GM12878 (cell line): ENCODE results near the gene PSMB1. TPM values are rescaled to one million over a fixed set of nuclear protein-coding genes. Genes with fewer than 3 reads are reported as not detected.

Experiments
- ATAC-seq: fragments of 200-7000 bp; cut with Tn5 transposase; 3 replicates; pipeline ENCODE4 v1.9.1; 2020; ENCODE audit warnings: mild to moderate bottlenecking, moderate library complexity
- BruUV-seq: library from RNA; stranded (reverse); fragments of 400-500 nt; replicated peaks from 2 replicates; lab custom pipeline; 2021; lab: Mats Ljungman, UMichigan
- CTCF ChIA-PET: fragments of 300-600 bp; sonication (Branson Sonifier 250); formaldehyde crosslinking; extraction: SDS; loops from one replicate; lab custom pipeline; 2021; ENCODE audit warnings: inconsistent platforms; lab: Yijun Ruan, JAX
- POLR2A ChIA-PET: fragments of 350-600 bp; formaldehyde crosslinking; extraction: SDS; loops from one replicate; lab custom pipeline; 2021; ENCODE audit warnings: inconsistent platforms; lab: Charles Lee
- RAD21 ChIA-PET: fragments of 300-600 bp; sonication (Branson Sonifier 250); formaldehyde crosslinking; loops from one replicate; lab custom pipeline; 2023; ENCODE audit warnings: antibody characterized with exemption; ENCODE audit not compliant: unreplicated experiment; lab: Charles Lee
- SMC1A ChIA-PET: fragments of 300-600 bp; sonication (Branson Sonifier 250); formaldehyde crosslinking; loops from one replicate; lab custom pipeline; 2023; ENCODE audit not compliant: unreplicated experiment, uncharacterized antibody; lab: Charles Lee
- DNase-seq: peaks from one replicate; pipeline ENCODE4 v3.0.0-alpha.2; 2011; ENCODE audit warnings: low read depth, low spot score
- FAIRE-seq: peaks from 3 replicates; lab custom pipeline; 2011; peaks lifted over from hg19 to GRCh38; lab: Jason Lieb, UNC
- H2AFZ ChIP-seq: 2 replicates; pipeline ENCODE4 v1.6.0; 2011; ENCODE audit warnings: low read depth, low read length, control low read depth; ENCODE audit not compliant: control insufficient read depth
- H3K27ac ChIP-seq: 2 replicates; pipeline ENCODE4 v1.5.1; 2011; ENCODE audit warnings: control low read depth; ENCODE audit not compliant: control insufficient read depth, insufficient read depth
- H3K27me3 ChIP-seq, 2 experiments: replicated peaks in 1 of 2; 2 replicates each; pipeline versions ENCODE4 v1.6.0 to v1.6.1; 2011; ENCODE audit warnings: low read length in 1 of 2; ENCODE audit not compliant: control insufficient read depth in 2 of 2, insufficient read depth in 2 of 2
- H3K36me3 ChIP-seq, 2 experiments: 2 replicates each; pipeline ENCODE4 v1.5.1; 2011; ENCODE audit warnings: low read length in 1 of 2; ENCODE audit not compliant: control insufficient read depth in 2 of 2, insufficient read depth in 2 of 2
- H3K4me1 ChIP-seq: 2 replicates; pipeline ENCODE4 v1.6.1; 2011; ENCODE audit warnings: mild to moderate bottlenecking, low read length, moderate library complexity, mixed read lengths; ENCODE audit not compliant: control insufficient read depth, insufficient read depth
- H3K4me2 ChIP-seq: 2 replicates; pipeline ENCODE4 v1.6.0; 2011; ENCODE audit warnings: control low read depth; ENCODE audit not compliant: control insufficient read depth, insufficient read depth
- H3K4me3 ChIP-seq: fragments of 200-600 bp; sonication (generic); 2 replicates; pipeline ENCODE4 v1.5.1; 2016
- H3K79me2 ChIP-seq: 2 replicates; pipeline ENCODE4 v1.6.0; 2011; ENCODE audit warnings: low read length; ENCODE audit not compliant: control insufficient read depth, insufficient read depth
- H3K9ac ChIP-seq: 2 replicates; pipeline ENCODE4 v1.8.0; 2011; ENCODE audit warnings: low read length, control low read depth, mixed read lengths; ENCODE audit not compliant: control insufficient read depth, insufficient read depth
- H3K9me3 ChIP-seq: replicated peaks from 3 replicates; pipeline ENCODE4 v1.5.1; 2011; ENCODE audit warnings: mild to moderate bottlenecking, low read length; ENCODE audit not compliant: control insufficient read depth, insufficient read depth
- H4K20me1 ChIP-seq: 2 replicates; pipeline ENCODE4 v1.6.0; 2011; ENCODE audit not compliant: control insufficient read depth, insufficient read depth
- BACH1 ChIP-seq: fragments of 450-650 bp; IDR thresholded peaks from 2 replicates; pipeline ENCODE4 v1.6.1; 2017; ENCODE audit warnings: mild to moderate bottlenecking, borderline replicate concordance
- CHD4 ChIP-seq: fragments of 200-600 bp; sonication (generic); IDR thresholded peaks from 2 replicates; pipeline ENCODE4 v1.6.1; 2016; ENCODE audit warnings: mild to moderate bottlenecking
- FOXM1 ChIP-seq: IDR thresholded peaks from 2 replicates; pipeline ENCODE4 v1.6.1; 2012; ENCODE audit warnings: low read depth, mild to moderate bottlenecking, inconsistent platforms, low read length, moderate library complexity
- JUNB ChIP-seq: IDR thresholded peaks from 2 replicates; pipeline ENCODE4 v1.6.1; 2016; ENCODE audit warnings: antibody characterized with exemption, mild to moderate bottlenecking
- KAT2A ChIP-seq: conservative IDR thresholded peaks from 2 replicates; pipeline ENCODE4 v1.6.1; 2011; ENCODE audit warnings: low read depth, low read length; ENCODE audit not compliant: control insufficient read depth
- KDM1A ChIP-seq: fragments of 200-600 bp; sonication (generic); IDR thresholded peaks from 2 replicates; pipeline ENCODE4 v1.6.1; 2016; ENCODE audit warnings: borderline replicate concordance
- MTA3 ChIP-seq: IDR thresholded peaks from 2 replicates; pipeline ENCODE4 v1.6.1; 2012; ENCODE audit warnings: low read length, inconsistent platforms, borderline replicate concordance
- NFXL1 ChIP-seq: fragments of 450-650 bp; IDR thresholded peaks from 2 replicates; pipeline ENCODE4 v1.6.1; 2017; ENCODE audit warnings: antibody characterized with exemption, mild to moderate bottlenecking, borderline replicate concordance
- NR2C2 ChIP-seq: IDR thresholded peaks from 2 replicates; pipeline ENCODE4 v1.6.1; 2011; ENCODE audit warnings: borderline replicate concordance, low read depth; ENCODE audit not compliant: control insufficient read depth, insufficient read length
- RELB ChIP-seq: fragments of 450-650 bp; IDR thresholded peaks from 2 replicates; pipeline ENCODE4 v1.6.1; 2017; ENCODE audit warnings: low read depth, mild to moderate bottlenecking, moderate library complexity
- RFX5 ChIP-seq: IDR thresholded peaks from 2 replicates; pipeline ENCODE4 v1.6.1; 2011; ENCODE audit warnings: low read depth, low read length, improper control_type of control experiment
- SIN3A ChIP-seq: IDR thresholded peaks from 2 replicates; pipeline ENCODE4 v1.6.1; 2012; ENCODE audit warnings: low read depth, low read length, improper control_type of control experiment
- SP1 ChIP-seq: IDR thresholded peaks from one replicate; pipeline ENCODE4 v1.6.1; 2011; ENCODE audit warnings: low read depth, low read length
- SPI1 ChIP-seq: IDR thresholded peaks from 2 replicates; pipeline ENCODE4 v1.6.1; 2011; ENCODE audit warnings: low read depth, mild to moderate bottlenecking, low read length, moderate library complexity, borderline replicate concordance; ENCODE audit not compliant: insufficient read depth
- TARDBP ChIP-seq: IDR thresholded peaks from 2 replicates; pipeline ENCODE4 v1.6.1; 2016; ENCODE audit warnings: borderline replicate concordance
- ZBTB33 ChIP-seq: fragments of 450-650 bp; IDR thresholded peaks from 2 replicates; pipeline ENCODE4 v1.6.1; 2017; ENCODE audit warnings: mild to moderate bottlenecking
- ZNF274 ChIP-seq: IDR thresholded peaks from one replicate; pipeline ENCODE4 v1.8.0; 2011; ENCODE audit not compliant: insufficient read length, insufficient read depth
- WGBS: methylation state at CpG from one replicate; pipeline ENCODE4 v1.1.6; 2016; ENCODE audit warnings: low lambda C conversion rate; ENCODE audit not compliant: insufficient replicate concordance, insufficient coverage; ENCODE audit errors: missing lambda C conversion rate; 5-methylcytosine and 5-hydroxymethylcytosine counted together
- in situ Hi-C: fragments of 300-500 bp; cut with MboI; formaldehyde crosslinking; loops from 9 replicates; pipeline ENCODE4 v1.14.3; 2018; ENCODE audit warnings: mixed read lengths
- intact Hi-C: fragments of 100-400 bp; cut with micrococcal nuclease; formaldehyde crosslinking; loops from one replicate; pipeline ENCODE4 v1.14.2; 2022; ENCODE audit not compliant: unreplicated experiment
- polyA plus RNA-seq, 11 experiments: library from polyadenylated mRNA; depleted of rRNA in 4 of 11; unstranded in 6 of 11; stranded (reverse) in 5 of 11; fragments of >200 nt; fragmentation: Nextera tagmentation in 4 of 11; fragmentation: Illumina TruSeq in 1 of 11; extraction: Ambion mirVana in 4 of 11; extraction: Trizol in 1 of 11; gene quantifications; 1 replicate in 1 of 11; 2 replicates in 10 of 11; pipeline versions ENCODE4 v1.2.1 to v1.2.3, GENCODE V29; 2011 to 2016; ENCODE audit warnings: inconsistent platforms in 2 of 11, missing spikeins in 2 of 11, low read depth in 1 of 11
- total RNA-seq, 4 experiments: library from RNA; depleted of rRNA in 3 of 4; stranded (reverse); fragments of >200 nt in 3 of 4; fragmentation: Illumina TruSeq in 1 of 4; extraction: Trizol in 1 of 4; gene quantifications; 2 replicates each; pipeline versions ENCODE4 v1.2.1 to v1.2.3, GENCODE V29; 2013 to 2021
- TF ChIP-seq, protein P1 (sequence below): IDR thresholded peaks from 2 replicates; pipeline ENCODE4 v1.6.1; 2012; ENCODE audit warnings: improper control_type of control experiment, low read depth, low read length; ENCODE audit not compliant: insufficient replicate concordance

The PSMB1 gene
- total and polyA plus RNA-seq, 10 of the 15 experiments (the other 5 are each of a cell fraction or from before 2014, with no cell fraction given) = 208 to 1,317 (median 508) TPM

DNA sequence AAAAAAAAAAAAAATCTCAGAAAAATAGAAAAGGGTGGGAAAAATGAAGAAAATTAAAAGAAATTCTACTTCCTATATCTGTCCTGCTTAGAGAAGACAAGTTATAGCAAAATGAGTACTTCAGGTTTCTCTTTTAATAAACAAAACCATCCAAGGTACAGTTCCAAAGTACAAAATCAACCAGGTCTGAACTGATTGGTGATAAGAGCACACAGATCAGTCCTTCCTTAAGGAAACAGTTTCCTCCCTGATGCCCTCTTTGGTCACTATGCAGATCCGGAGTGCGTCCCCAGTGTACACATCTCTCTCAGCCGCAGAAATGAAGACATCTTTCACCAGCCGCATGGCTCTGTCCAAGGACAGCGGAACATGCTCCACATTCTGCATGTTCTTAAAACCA is 18.1 kb downstream of the PSMB1 start:
- in situ Hi-C loops (no loop called here), intact Hi-C loops (no loop called here)
- Histone ChIP-seq H3K79me2 (peaks cover 1% of the 10 kb centered on the region), H3K9me3 (no peaks in the 10 kb centered on the region), H3K4me3 (no peak overlapping the region), H3K36me3 (peaks cover 16 to 40% of the 10 kb centered on the region in 2 experiments), H3K4me1 (no peaks in the 10 kb centered on the region), H3K27ac (no peak overlapping the region), H3K9ac (no peak overlapping the region), H3K27me3 (no peaks in the 10 kb centered on the region), H3K4me2 (no peak overlapping the region), H2AFZ (no peak overlapping the region), H4K20me1 (no peaks in the 10 kb centered on the region)
- DNase-seq = no peak
- ChIA-PET CTCF (no interaction called here), SMC1A (no interaction called here), RAD21 (interaction anchor here (1.1 kb wide), 1 partner anchor 703 kb away, joined by 3 read pairs; no protein-coding TSS in a partner anchor), POLR2A (interaction anchor here (1.2 kb wide), 1 partner anchor 16 kb away, joined by 7 read pairs; no protein-coding TSS in a partner anchor)
- no peak for FAIRE-seq
- no TSS peak for BruUV-seq
- no peak for ATAC-seq
- 94% methylated on average over 5 of the region's 5 CpGs for WGBS
- TF ChIP-seq MTA3 (no peak), RFX5 (no peak), JUNB (no peak), ZBTB33 (no peak), KAT2A (no peak), ZNF274 (no peak), BACH1 (no peak), RELB (no peak), FOXM1 (no peak), KDM1A (no peak), SP1 (no peak), NR2C2 (no peak), SPI1 (no peak), NFXL1 (no peak), SIN3A (no peak), TARDBP (no peak), CHD4 (no peak)
- TF ChIP-seq, protein P1, sequence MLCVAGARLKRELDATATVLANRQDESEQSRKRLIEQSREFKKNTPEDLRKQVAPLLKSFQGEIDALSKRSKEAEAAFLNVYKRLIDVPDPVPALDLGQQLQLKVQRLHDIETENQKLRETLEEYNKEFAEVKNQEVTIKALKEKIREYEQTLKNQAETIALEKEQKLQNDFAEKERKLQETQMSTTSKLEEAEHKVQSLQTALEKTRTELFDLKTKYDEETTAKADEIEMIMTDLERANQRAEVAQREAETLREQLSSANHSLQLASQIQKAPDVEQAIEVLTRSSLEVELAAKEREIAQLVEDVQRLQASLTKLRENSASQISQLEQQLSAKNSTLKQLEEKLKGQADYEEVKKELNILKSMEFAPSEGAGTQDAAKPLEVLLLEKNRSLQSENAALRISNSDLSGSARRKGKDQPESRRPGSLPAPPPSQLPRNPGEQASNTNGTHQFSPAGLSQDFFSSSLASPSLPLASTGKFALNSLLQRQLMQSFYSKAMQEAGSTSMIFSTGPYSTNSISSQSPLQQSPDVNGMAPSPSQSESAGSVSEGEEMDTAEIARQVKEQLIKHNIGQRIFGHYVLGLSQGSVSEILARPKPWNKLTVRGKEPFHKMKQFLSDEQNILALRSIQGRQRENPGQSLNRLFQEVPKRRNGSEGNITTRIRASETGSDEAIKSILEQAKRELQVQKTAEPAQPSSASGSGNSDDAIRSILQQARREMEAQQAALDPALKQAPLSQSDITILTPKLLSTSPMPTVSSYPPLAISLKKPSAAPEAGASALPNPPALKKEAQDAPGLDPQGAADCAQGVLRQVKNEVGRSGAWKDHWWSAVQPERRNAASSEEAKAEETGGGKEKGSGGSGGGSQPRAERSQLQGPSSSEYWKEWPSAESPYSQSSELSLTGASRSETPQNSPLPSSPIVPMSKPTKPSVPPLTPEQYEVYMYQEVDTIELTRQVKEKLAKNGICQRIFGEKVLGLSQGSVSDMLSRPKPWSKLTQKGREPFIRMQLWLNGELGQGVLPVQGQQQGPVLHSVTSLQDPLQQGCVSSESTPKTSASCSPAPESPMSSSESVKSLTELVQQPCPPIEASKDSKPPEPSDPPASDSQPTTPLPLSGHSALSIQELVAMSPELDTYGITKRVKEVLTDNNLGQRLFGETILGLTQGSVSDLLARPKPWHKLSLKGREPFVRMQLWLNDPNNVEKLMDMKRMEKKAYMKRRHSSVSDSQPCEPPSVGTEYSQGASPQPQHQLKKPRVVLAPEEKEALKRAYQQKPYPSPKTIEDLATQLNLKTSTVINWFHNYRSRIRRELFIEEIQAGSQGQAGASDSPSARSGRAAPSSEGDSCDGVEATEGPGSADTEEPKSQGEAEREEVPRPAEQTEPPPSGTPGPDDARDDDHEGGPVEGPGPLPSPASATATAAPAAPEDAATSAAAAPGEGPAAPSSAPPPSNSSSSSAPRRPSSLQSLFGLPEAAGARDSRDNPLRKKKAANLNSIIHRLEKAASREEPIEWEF = no peak
